H9 (cell line): Measurements from ENCODE around the gene NCKAP5. TPM values are rescaled to one million over a fixed set of nuclear protein-coding genes. Genes with fewer than 3 reads are reported as not detected.

Experiments
- DNase-seq: peaks from one replicate; pipeline ENCODE4 v3.0.0-alpha.2; 2017
- H2AFZ ChIP-seq: one replicate; pipeline ENCODE4 v1.6.1; 2013; ENCODE audit warnings: mild to moderate bottlenecking, low read length, control low read depth, moderate library complexity
- H2AK5ac ChIP-seq: 2 replicates; pipeline ENCODE4 v1.6.1; 2013; ENCODE audit warnings: low read length, control low read depth, mixed read lengths; ENCODE audit not compliant: insufficient read length
- H2BK120ac ChIP-seq: one replicate; pipeline ENCODE4 v1.6.1; 2013; ENCODE audit warnings: low read depth, mild to moderate bottlenecking, low read length, control low read depth, inconsistent platforms; ENCODE audit not compliant: poor library complexity, severe bottlenecking
- H2BK12ac ChIP-seq: 2 replicates; pipeline ENCODE4 v1.6.1; 2013; ENCODE audit warnings: low read length, control low read depth, mixed read lengths, low read depth; ENCODE audit not compliant: insufficient read length
- H2BK15ac ChIP-seq: 2 replicates; pipeline ENCODE4 v1.6.1; 2013; ENCODE audit warnings: low read depth, low read length, control low read depth
- H2BK20ac ChIP-seq: one replicate; pipeline ENCODE4 v1.6.1; 2013; ENCODE audit warnings: low read depth, mild to moderate bottlenecking, low read length, control low read depth, inconsistent platforms; ENCODE audit not compliant: poor library complexity, severe bottlenecking
- H2BK5ac ChIP-seq: 2 replicates; pipeline ENCODE4 v1.6.1; 2013; ENCODE audit warnings: low read length, control low read depth, mixed read lengths; ENCODE audit not compliant: insufficient read length
- H3K14ac ChIP-seq: 2 replicates; pipeline ENCODE4 v1.6.1; 2013; ENCODE audit warnings: low read length, control low read depth; ENCODE audit not compliant: insufficient read depth
- H3K18ac ChIP-seq: 2 replicates; pipeline ENCODE4 v1.6.1; 2013; ENCODE audit warnings: low read depth, mild to moderate bottlenecking, mixed read lengths, low read length, control low read depth; ENCODE audit not compliant: insufficient read length
- H3K23ac ChIP-seq: 2 replicates; pipeline ENCODE4 v1.6.1; 2013; ENCODE audit warnings: low read length, control low read depth, mixed read lengths, low read depth; ENCODE audit not compliant: insufficient read length
- H3K23me2 ChIP-seq: 2 replicates; pipeline ENCODE4 v1.6.1; 2013; ENCODE audit warnings: low read depth, mild to moderate bottlenecking, mixed read lengths, low read length, control low read depth; ENCODE audit not compliant: insufficient read length, poor library complexity, severe bottlenecking
- H3K27ac ChIP-seq: 2 replicates; pipeline ENCODE4 v1.5.1; 2013; ENCODE audit warnings: low read length, control low read depth, mixed read lengths, low read depth; ENCODE audit not compliant: insufficient read length
- H3K27me3 ChIP-seq: 2 replicates; pipeline ENCODE4 v1.6.1; 2013; ENCODE audit warnings: low read length, control low read depth, inconsistent platforms; ENCODE audit not compliant: insufficient read depth
- H3K4ac ChIP-seq: 2 replicates; pipeline ENCODE4 v1.6.1; 2013; ENCODE audit warnings: low read depth, mild to moderate bottlenecking, control low read depth, inconsistent platforms, low read length, moderate library complexity
- H3K4me1 ChIP-seq: 2 replicates; pipeline ENCODE4 v1.6.1; 2013; ENCODE audit warnings: low read length, control low read depth, inconsistent platforms; ENCODE audit not compliant: insufficient read depth
- H3K4me2 ChIP-seq: 2 replicates; pipeline ENCODE4 v1.6.1; 2013; ENCODE audit warnings: low read length, control low read depth, mixed read lengths; ENCODE audit not compliant: insufficient read length, insufficient read depth
- H3K56ac ChIP-seq: 2 replicates; pipeline ENCODE4 v1.6.1; 2013; ENCODE audit warnings: low read depth, mild to moderate bottlenecking, mixed read lengths, low read length, control low read depth; ENCODE audit not compliant: insufficient read length
- H3K79me1 ChIP-seq: 2 replicates; pipeline ENCODE4 v1.6.1; 2013; ENCODE audit warnings: low read depth, mild to moderate bottlenecking, moderate library complexity, low read length, control low read depth, inconsistent platforms; ENCODE audit not compliant: insufficient read depth, poor library complexity, severe bottlenecking
- H3K79me2 ChIP-seq: 2 replicates; pipeline ENCODE4 v1.6.1; 2013; ENCODE audit warnings: low read length, control low read depth, inconsistent platforms; ENCODE audit not compliant: insufficient read depth
- H3K9ac ChIP-seq: 2 replicates; pipeline ENCODE4 v1.6.1; 2013; ENCODE audit warnings: low read length, control low read depth, mixed read lengths; ENCODE audit not compliant: insufficient read length; ENCODE audit errors: extremely low read depth
- H3K9me3 ChIP-seq: one replicate; pipeline ENCODE4 v1.6.1; 2013; ENCODE audit warnings: low read depth, low read length, inconsistent platforms; ENCODE audit not compliant: control insufficient read depth
- H3T11ph ChIP-seq: one replicate; pipeline ENCODE4 v1.6.1; 2013; ENCODE audit warnings: mild to moderate bottlenecking, low read length, control low read depth, inconsistent platforms
- H4K20me1 ChIP-seq: one replicate; pipeline ENCODE4 v1.6.1; 2013; ENCODE audit not compliant: control insufficient read depth, insufficient read length, insufficient read depth
- H4K5ac ChIP-seq: 2 replicates; pipeline ENCODE4 v1.6.1; 2013; ENCODE audit warnings: low read depth, mild to moderate bottlenecking, mixed read lengths, low read length, control low read depth; ENCODE audit not compliant: insufficient read length
- H4K8ac ChIP-seq: replicated peaks from 2 replicates; pipeline ENCODE4 v1.6.1; 2013; ENCODE audit warnings: low read length, control low read depth, mixed read lengths, low read depth; ENCODE audit not compliant: insufficient read length
- H4K91ac ChIP-seq: 2 replicates; pipeline ENCODE4 v1.6.1; 2013; ENCODE audit warnings: low read depth, mild to moderate bottlenecking, moderate library complexity, mixed read lengths, low read length, control low read depth; ENCODE audit not compliant: insufficient read length
- H3K27ac Mint-ChIP-seq, 3 experiments: 2 replicates in 2 of 3; 3 replicates in 1 of 3; pipeline ENCODE4 v1.8.0; 2020 to 2021; ENCODE audit warnings: mixed read lengths in 3 of 3, mild to moderate bottlenecking in 1 of 3, moderate library complexity in 1 of 3
- H3K27me3 Mint-ChIP-seq: 2 replicates; pipeline ENCODE4 v1.8.0; 2021; ENCODE audit warnings: low read depth, mild to moderate bottlenecking, moderate library complexity, mixed read lengths
- H3K36me3 Mint-ChIP-seq, 3 experiments: 2 replicates in 2 of 3; 3 replicates in 1 of 3; pipeline ENCODE4 v1.8.0; 2020 to 2021; ENCODE audit warnings: low read depth in 3 of 3, mixed read lengths in 3 of 3; ENCODE audit not compliant: insufficient read depth in 1 of 3
- H3K4me1 Mint-ChIP-seq, 2 experiments: 2 replicates each; pipeline ENCODE4 v1.8.0; 2020; ENCODE audit warnings: mixed read lengths in 2 of 2
- H3K4me3 Mint-ChIP-seq, 2 experiments: 2 replicates in 1 of 2; 3 replicates in 1 of 2; pipeline ENCODE4 v1.8.0; 2020 to 2021; ENCODE audit warnings: mild to moderate bottlenecking in 2 of 2, mixed read lengths in 2 of 2, moderate library complexity in 1 of 2
- H3K9me3 Mint-ChIP-seq, 2 experiments: 2 replicates in 1 of 2; 3 replicates in 1 of 2; pipeline ENCODE4 v1.8.0; 2020; ENCODE audit warnings: mild to moderate bottlenecking in 2 of 2, mixed read lengths in 2 of 2, moderate library complexity in 1 of 2
- CTCF ChIP-seq: fragments of 200-600 bp; sonication (generic); conservative IDR thresholded peaks from 3 replicates; pipeline ENCODE4 v1.8.0; 2021; ENCODE audit warnings: antibody characterized with exemption, mild to moderate bottlenecking
- total RNA-seq: library from RNA; stranded (reverse); gene quantifications from 2 replicates; pipeline ENCODE4 v1.2.1, GENCODE V29; 2021

NCKAP5 gene
- total RNA-seq, 1 experiment from 2014 or later, result 0.26 TPM

- Histone ChIP-seq H3K9me3 (no peaks in the 10 kb centered on the region), H2AFZ (no peak overlapping the region), H3K4ac (no peak overlapping the region), H3K4me1 (peaks cover 4% of the 10 kb centered on the region; the same call in 1 of the 2 replicates), H3K18ac (no peak overlapping the region), H4K8ac (no peak overlapping the region), H2AK5ac (no peak overlapping the region), H2BK20ac (no peak overlapping the region), H3K79me1 (no peaks in the 10 kb centered on the region), H3K9ac (no peak overlapping the region), H3K27ac (no peak overlapping the region), H3K23me2 (no peaks in the 10 kb centered on the region), H3K79me2 (no peaks in the 10 kb centered on the region), H4K5ac (no peak overlapping the region), H3K14ac (no peak overlapping the region), H3K23ac (no peak overlapping the region), H3K4me2 (no peak overlapping the region), H2BK15ac (no peak overlapping the region), H2BK120ac (no peak overlapping the region), H3K56ac (no peak overlapping the region), H2BK5ac (no peak overlapping the region), H4K91ac (no peak overlapping the region), H3K27me3 (peaks cover 22% of the 10 kb centered on the region; the same call in 1 of the 2 replicates), H2BK12ac (no peak overlapping the region), H4K20me1 (no peaks in the 10 kb centered on the region), H3T11ph (no peak overlapping the region)
- no peaks in the 10 kb centered on the region; a peak in 1 of 5 replicates for H3K9me3 Mint-ChIP-seq
- H3K36me3 Mint-ChIP-seq, result no peaks in the 10 kb centered on the region
- DNase-seq, result no peak
- no peak for TF ChIP-seq CTCF
- no peak overlapping the region for H3K27ac Mint-ChIP-seq
- no peak overlapping the region for H3K4me3 Mint-ChIP-seq
- peaks cover 42% of the 10 kb centered on the region for H3K27me3 Mint-ChIP-seq
- H3K4me1 Mint-ChIP-seq, result peaks cover 10 to 11% of the 10 kb centered on the region in 2 experiments
These were observed 49.4 kb downstream of the NCKAP5 start for GRCh38 chr2:133518700-133519344.
